GM23338 (cell line): Measurements from ENCODE around the gene NCSTN. TPM values are rescaled to one million over a fixed set of nuclear protein-coding genes. Genes with fewer than 3 reads are reported as not detected.

Experiments used
- ATAC-seq: fragments of 200-7000 bp; cut with Tn5 transposase; 3 replicates; pipeline ENCODE4 v1.9.1; 2020
- DNase-seq: peaks from one replicate; pipeline ENCODE4 v3.0.0-alpha.2; 2015; ENCODE audit warnings: low spot score
- H2AFZ ChIP-seq: fragments of 200-600 bp; sonication (generic); 2 replicates; pipeline ENCODE4 v1.8.0; 2016; ENCODE audit warnings: antibody characterized with exemption, mild to moderate bottlenecking, moderate library complexity
- H3F3A ChIP-seq: fragments of 200-600 bp; sonication (generic); replicated peaks from 2 replicates; pipeline ENCODE4 v1.8.0; 2017; ENCODE audit warnings: antibody characterized with exemption, mixed run types, low read depth
- H3K27ac ChIP-seq: fragments of 200-600 bp; sonication (generic); 2 replicates; pipeline ENCODE4 v1.6.1; 2016; ENCODE audit warnings: low read depth
- H3K27me3 ChIP-seq: fragments of 200-600 bp; sonication (generic); 2 replicates; pipeline ENCODE4 v1.8.0; 2016; ENCODE audit warnings: mild to moderate bottlenecking, mixed run types, moderate library complexity; ENCODE audit not compliant: insufficient read depth
- H3K36me3 ChIP-seq: fragments of 200-600 bp; sonication (generic); 2 replicates; pipeline ENCODE4 v1.8.0; 2016; ENCODE audit warnings: mild to moderate bottlenecking; ENCODE audit not compliant: insufficient read depth
- H3K4me1 ChIP-seq: fragments of 200-600 bp; sonication (generic); 2 replicates; pipeline ENCODE4 v1.8.0; 2016; ENCODE audit warnings: mild to moderate bottlenecking, moderate library complexity; ENCODE audit not compliant: insufficient read depth
- H3K4me2 ChIP-seq: fragments of 200-600 bp; sonication (generic); 2 replicates; pipeline ENCODE4 v1.7.1; 2017; ENCODE audit warnings: mixed run types
- H3K4me3 ChIP-seq: fragments of 200-600 bp; sonication (generic); 2 replicates; pipeline ENCODE4 v1.6.1; 2016; ENCODE audit warnings: mixed run types
- H3K79me2 ChIP-seq: fragments of 200-600 bp; sonication (generic); replicated peaks from 2 replicates; pipeline ENCODE4 v1.8.0; 2017; ENCODE audit warnings: mild to moderate bottlenecking; ENCODE audit not compliant: insufficient read depth
- H3K9me2 ChIP-seq: fragments of 200-600 bp; sonication (generic); 2 replicates; pipeline ENCODE4 v1.8.0; 2017; ENCODE audit not compliant: insufficient read depth
- H4K20me1 ChIP-seq: fragments of 200-600 bp; sonication (generic); replicated peaks from 2 replicates; pipeline ENCODE4 v1.8.0; 2017; ENCODE audit warnings: mild to moderate bottlenecking; ENCODE audit not compliant: insufficient read depth
- H3K27ac Mint-ChIP-seq: 2 replicates; pipeline ENCODE4 v1.8.0; 2020; ENCODE audit warnings: inconsistent platforms, mild to moderate bottlenecking, moderate library complexity, mixed read lengths
- H3K27me3 Mint-ChIP-seq: 3 replicates; pipeline ENCODE4 v1.8.0; 2022; ENCODE audit warnings: low read depth, mild to moderate bottlenecking, moderate library complexity, mixed read lengths, inconsistent platforms; ENCODE audit not compliant: insufficient read depth, poor library complexity
- H3K36me3 Mint-ChIP-seq: 3 replicates; pipeline ENCODE4 v1.8.0; 2021; ENCODE audit warnings: low read depth, mild to moderate bottlenecking, inconsistent platforms, moderate library complexity, mixed read lengths
- H3K4me1 Mint-ChIP-seq: 3 replicates; pipeline ENCODE4 v1.8.0; 2020; ENCODE audit warnings: mild to moderate bottlenecking, inconsistent platforms, mixed read lengths
- H3K4me3 Mint-ChIP-seq: 3 replicates; pipeline ENCODE4 v1.8.0; 2021; ENCODE audit warnings: moderate library complexity, mild to moderate bottlenecking, inconsistent platforms, mixed read lengths
- H3K9me3 Mint-ChIP-seq: 3 replicates; pipeline ENCODE4 v1.8.0; 2020; ENCODE audit warnings: moderate library complexity, mild to moderate bottlenecking, inconsistent platforms, mixed read lengths
- CREB1 ChIP-seq: fragments of 250-450 bp; sonication (Bioruptor Pico); IDR thresholded peaks from 2 replicates; pipeline ENCODE4 v1.5.0; 2020; ENCODE audit warnings: low read depth, mild to moderate bottlenecking, moderate library complexity
- EZH2 ChIP-seq: fragments of 200-600 bp; sonication (generic); IDR thresholded peaks from one replicate; pipeline ENCODE4 v1.8.0; 2017; ENCODE audit warnings: antibody characterized with exemption, mild to moderate bottlenecking, low read depth; ENCODE audit not compliant: unreplicated experiment
- EZH2phosphoT487 ChIP-seq: fragments of 200-600 bp; sonication (generic); IDR thresholded peaks from one replicate; pipeline ENCODE4 v1.8.1; 2018; ENCODE audit warnings: antibody characterized with exemption; ENCODE audit not compliant: unreplicated experiment
- JUNB ChIP-seq: IDR thresholded peaks from one replicate; pipeline ENCODE4 v1.6.1; 2016; ENCODE audit warnings: antibody characterized with exemption; ENCODE audit not compliant: unreplicated experiment
- NANOG ChIP-seq: IDR thresholded peaks from 2 replicates; pipeline ENCODE4 v1.6.1; 2016; ENCODE audit warnings: antibody characterized with exemption, borderline replicate concordance
- POLR2AphosphoS5 ChIP-seq: IDR thresholded peaks from 2 replicates; pipeline ENCODE4 v1.6.1; 2016; ENCODE audit warnings: antibody characterized with exemption, low read depth
- STAT1 ChIP-seq: IDR thresholded peaks from one replicate; pipeline ENCODE4 v1.6.1; 2016; ENCODE audit warnings: antibody characterized with exemption; ENCODE audit not compliant: unreplicated experiment
- ZNF114 ChIP-seq: fragments of 250-450 bp; sonication (Bioruptor Pico); IDR thresholded peaks from 2 replicates; pipeline ENCODE4 v1.5.0; 2020; ENCODE audit warnings: mild to moderate bottlenecking, moderate library complexity
- ZNF331 ChIP-seq: fragments of 250-450 bp; sonication (Bioruptor Pico); IDR thresholded peaks from 2 replicates; pipeline ENCODE4 v1.5.0; 2020; ENCODE audit warnings: low read depth, mild to moderate bottlenecking, moderate library complexity
- polyA plus RNA-seq: library from polyadenylated mRNA; unstranded; fragments of >200 nt; fragmentation: Nextera tagmentation; extraction: Ambion mirVana; gene quantifications from 2 replicates; pipeline ENCODE4 v1.2.1, GENCODE V29; 2016
- total RNA-seq: library from RNA; depleted of rRNA; stranded (reverse); fragments of >200 nt; shearing (Covaris generic); gene quantifications from 2 replicates; pipeline ENCODE4 v1.2.3, GENCODE V29; 2014
- TF ChIP-seq, protein P1 (sequence below): IDR thresholded peaks from one replicate; pipeline ENCODE4 v1.6.1; 2018; ENCODE audit warnings: antibody characterized with exemption; ENCODE audit not compliant: unreplicated experiment
- TF ChIP-seq, protein P2 (sequence below): IDR thresholded peaks from 2 replicates; pipeline ENCODE4 v1.6.1; 2016; ENCODE audit warnings: antibody characterized with exemption
- TF ChIP-seq, protein P3 (sequence below), 2 experiments: fragments of 200-600 bp in 1 of 2; sonication (generic) in 1 of 2; conservative IDR thresholded peaks; 2 replicates each; pipeline versions ENCODE4 v1.5.1 to v1.6.1; 2016 to 2017; ENCODE audit warnings: antibody characterized with exemption in 2 of 2, low read depth in 2 of 2, mild to moderate bottlenecking in 2 of 2, moderate library complexity in 1 of 2
- TF ChIP-seq, protein P4 (sequence below): fragments of 250-450 bp; sonication (Bioruptor Pico); IDR thresholded peaks from 2 replicates; pipeline ENCODE4 v1.5.0; 2020; ENCODE audit warnings: mild to moderate bottlenecking, moderate library complexity

The NCSTN gene
- total and polyA plus RNA-seq, 2 experiments from 2014 or later: 36.0 to 45.9 TPM

DNA sequence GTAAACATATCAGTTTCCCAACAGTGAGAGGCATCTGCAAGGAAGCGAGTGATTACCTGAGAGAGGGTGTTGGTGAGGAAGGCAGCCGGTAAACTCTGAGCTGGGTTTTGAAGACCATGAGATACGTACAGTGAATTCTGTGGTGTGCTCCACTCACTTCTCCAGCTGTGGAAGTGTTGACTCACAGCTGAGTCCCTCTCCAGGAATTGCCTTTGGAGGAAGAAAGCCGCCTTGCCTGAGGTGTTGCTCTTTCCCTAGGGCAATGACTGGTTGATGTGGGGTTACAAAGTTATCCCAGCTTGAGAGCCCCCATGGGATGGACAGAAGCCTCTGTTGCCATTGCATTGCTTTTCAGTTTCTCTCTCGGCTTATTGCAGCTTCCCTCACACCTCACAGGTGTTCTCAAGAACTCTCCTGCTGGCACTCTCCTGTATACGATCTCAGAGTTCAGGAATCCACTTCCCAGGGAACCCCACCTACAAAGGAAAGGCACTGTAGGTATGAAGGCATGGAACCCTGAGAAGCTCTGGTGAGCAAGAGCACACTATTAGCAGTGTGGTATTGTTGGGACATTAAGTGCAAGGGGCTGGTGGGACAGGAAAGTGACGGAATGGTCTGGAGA lies 34.5 kb downstream of the NCSTN start:
- no peak overlapping the region for H2AFZ ChIP-seq
- no peaks in the 10 kb centered on the region for H3K36me3 Mint-ChIP-seq
- H4K20me1 ChIP-seq: no peaks in the 10 kb centered on the region
- DNase-seq (peak; percentile 23), ATAC-seq (no peak)
- H3K4me3 Mint-ChIP-seq: no peak overlapping the region; the same call in 2 of the 3 replicates
- no peak overlapping the region for H3K27ac Mint-ChIP-seq
- no peaks in the 10 kb centered on the region for H3K79me2 ChIP-seq
- no peak overlapping the region for H3K4me2 ChIP-seq
- H3K9me2 ChIP-seq: no peaks in the 10 kb centered on the region
- H3K4me3 ChIP-seq: no peak overlapping the region
- no peak overlapping the region for H3K27ac ChIP-seq
- H3K27me3 Mint-ChIP-seq: peaks cover 12% of the 10 kb centered on the region
- no peaks in the 10 kb centered on the region for H3K36me3 ChIP-seq
- peaks cover 43% of the 10 kb centered on the region for H3K4me1 Mint-ChIP-seq
- H3K27me3 ChIP-seq: no peaks in the 10 kb centered on the region
- H3K4me1 ChIP-seq: peaks cover 29% of the 10 kb centered on the region
- TF ChIP-seq CREB1 (CRISPR knock-in tag) (no peak), ZNF114 (CRISPR knock-in tag) (no peak), JUNB (no peak), STAT1 (no peak), POLR2AphosphoS5 (no peak), EZH2 (no peak), ZNF331 (CRISPR knock-in tag) (no peak), EZH2phosphoT487 (no peak), NANOG (no peak)
- TF ChIP-seq, protein P1, sequence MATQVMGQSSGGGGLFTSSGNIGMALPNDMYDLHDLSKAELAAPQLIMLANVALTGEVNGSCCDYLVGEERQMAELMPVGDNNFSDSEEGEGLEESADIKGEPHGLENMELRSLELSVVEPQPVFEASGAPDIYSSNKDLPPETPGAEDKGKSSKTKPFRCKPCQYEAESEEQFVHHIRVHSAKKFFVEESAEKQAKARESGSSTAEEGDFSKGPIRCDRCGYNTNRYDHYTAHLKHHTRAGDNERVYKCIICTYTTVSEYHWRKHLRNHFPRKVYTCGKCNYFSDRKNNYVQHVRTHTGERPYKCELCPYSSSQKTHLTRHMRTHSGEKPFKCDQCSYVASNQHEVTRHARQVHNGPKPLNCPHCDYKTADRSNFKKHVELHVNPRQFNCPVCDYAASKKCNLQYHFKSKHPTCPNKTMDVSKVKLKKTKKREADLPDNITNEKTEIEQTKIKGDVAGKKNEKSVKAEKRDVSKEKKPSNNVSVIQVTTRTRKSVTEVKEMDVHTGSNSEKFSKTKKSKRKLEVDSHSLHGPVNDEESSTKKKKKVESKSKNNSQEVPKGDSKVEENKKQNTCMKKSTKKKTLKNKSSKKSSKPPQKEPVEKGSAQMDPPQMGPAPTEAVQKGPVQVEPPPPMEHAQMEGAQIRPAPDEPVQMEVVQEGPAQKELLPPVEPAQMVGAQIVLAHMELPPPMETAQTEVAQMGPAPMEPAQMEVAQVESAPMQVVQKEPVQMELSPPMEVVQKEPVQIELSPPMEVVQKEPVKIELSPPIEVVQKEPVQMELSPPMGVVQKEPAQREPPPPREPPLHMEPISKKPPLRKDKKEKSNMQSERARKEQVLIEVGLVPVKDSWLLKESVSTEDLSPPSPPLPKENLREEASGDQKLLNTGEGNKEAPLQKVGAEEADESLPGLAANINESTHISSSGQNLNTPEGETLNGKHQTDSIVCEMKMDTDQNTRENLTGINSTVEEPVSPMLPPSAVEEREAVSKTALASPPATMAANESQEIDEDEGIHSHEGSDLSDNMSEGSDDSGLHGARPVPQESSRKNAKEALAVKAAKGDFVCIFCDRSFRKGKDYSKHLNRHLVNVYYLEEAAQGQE: no peak
- TF ChIP-seq, protein P2, sequence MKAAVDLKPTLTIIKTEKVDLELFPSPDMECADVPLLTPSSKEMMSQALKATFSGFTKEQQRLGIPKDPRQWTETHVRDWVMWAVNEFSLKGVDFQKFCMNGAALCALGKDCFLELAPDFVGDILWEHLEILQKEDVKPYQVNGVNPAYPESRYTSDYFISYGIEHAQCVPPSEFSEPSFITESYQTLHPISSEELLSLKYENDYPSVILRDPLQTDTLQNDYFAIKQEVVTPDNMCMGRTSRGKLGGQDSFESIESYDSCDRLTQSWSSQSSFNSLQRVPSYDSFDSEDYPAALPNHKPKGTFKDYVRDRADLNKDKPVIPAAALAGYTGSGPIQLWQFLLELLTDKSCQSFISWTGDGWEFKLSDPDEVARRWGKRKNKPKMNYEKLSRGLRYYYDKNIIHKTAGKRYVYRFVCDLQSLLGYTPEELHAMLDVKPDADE: no peak
- TF ChIP-seq, protein P3, sequence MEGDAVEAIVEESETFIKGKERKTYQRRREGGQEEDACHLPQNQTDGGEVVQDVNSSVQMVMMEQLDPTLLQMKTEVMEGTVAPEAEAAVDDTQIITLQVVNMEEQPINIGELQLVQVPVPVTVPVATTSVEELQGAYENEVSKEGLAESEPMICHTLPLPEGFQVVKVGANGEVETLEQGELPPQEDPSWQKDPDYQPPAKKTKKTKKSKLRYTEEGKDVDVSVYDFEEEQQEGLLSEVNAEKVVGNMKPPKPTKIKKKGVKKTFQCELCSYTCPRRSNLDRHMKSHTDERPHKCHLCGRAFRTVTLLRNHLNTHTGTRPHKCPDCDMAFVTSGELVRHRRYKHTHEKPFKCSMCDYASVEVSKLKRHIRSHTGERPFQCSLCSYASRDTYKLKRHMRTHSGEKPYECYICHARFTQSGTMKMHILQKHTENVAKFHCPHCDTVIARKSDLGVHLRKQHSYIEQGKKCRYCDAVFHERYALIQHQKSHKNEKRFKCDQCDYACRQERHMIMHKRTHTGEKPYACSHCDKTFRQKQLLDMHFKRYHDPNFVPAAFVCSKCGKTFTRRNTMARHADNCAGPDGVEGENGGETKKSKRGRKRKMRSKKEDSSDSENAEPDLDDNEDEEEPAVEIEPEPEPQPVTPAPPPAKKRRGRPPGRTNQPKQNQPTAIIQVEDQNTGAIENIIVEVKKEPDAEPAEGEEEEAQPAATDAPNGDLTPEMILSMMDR (conservative IDR thresholded peaks at IDR 0.05; ENCODE audit: low read depth in 2 of 2): no peak
- TF ChIP-seq, protein P4, sequence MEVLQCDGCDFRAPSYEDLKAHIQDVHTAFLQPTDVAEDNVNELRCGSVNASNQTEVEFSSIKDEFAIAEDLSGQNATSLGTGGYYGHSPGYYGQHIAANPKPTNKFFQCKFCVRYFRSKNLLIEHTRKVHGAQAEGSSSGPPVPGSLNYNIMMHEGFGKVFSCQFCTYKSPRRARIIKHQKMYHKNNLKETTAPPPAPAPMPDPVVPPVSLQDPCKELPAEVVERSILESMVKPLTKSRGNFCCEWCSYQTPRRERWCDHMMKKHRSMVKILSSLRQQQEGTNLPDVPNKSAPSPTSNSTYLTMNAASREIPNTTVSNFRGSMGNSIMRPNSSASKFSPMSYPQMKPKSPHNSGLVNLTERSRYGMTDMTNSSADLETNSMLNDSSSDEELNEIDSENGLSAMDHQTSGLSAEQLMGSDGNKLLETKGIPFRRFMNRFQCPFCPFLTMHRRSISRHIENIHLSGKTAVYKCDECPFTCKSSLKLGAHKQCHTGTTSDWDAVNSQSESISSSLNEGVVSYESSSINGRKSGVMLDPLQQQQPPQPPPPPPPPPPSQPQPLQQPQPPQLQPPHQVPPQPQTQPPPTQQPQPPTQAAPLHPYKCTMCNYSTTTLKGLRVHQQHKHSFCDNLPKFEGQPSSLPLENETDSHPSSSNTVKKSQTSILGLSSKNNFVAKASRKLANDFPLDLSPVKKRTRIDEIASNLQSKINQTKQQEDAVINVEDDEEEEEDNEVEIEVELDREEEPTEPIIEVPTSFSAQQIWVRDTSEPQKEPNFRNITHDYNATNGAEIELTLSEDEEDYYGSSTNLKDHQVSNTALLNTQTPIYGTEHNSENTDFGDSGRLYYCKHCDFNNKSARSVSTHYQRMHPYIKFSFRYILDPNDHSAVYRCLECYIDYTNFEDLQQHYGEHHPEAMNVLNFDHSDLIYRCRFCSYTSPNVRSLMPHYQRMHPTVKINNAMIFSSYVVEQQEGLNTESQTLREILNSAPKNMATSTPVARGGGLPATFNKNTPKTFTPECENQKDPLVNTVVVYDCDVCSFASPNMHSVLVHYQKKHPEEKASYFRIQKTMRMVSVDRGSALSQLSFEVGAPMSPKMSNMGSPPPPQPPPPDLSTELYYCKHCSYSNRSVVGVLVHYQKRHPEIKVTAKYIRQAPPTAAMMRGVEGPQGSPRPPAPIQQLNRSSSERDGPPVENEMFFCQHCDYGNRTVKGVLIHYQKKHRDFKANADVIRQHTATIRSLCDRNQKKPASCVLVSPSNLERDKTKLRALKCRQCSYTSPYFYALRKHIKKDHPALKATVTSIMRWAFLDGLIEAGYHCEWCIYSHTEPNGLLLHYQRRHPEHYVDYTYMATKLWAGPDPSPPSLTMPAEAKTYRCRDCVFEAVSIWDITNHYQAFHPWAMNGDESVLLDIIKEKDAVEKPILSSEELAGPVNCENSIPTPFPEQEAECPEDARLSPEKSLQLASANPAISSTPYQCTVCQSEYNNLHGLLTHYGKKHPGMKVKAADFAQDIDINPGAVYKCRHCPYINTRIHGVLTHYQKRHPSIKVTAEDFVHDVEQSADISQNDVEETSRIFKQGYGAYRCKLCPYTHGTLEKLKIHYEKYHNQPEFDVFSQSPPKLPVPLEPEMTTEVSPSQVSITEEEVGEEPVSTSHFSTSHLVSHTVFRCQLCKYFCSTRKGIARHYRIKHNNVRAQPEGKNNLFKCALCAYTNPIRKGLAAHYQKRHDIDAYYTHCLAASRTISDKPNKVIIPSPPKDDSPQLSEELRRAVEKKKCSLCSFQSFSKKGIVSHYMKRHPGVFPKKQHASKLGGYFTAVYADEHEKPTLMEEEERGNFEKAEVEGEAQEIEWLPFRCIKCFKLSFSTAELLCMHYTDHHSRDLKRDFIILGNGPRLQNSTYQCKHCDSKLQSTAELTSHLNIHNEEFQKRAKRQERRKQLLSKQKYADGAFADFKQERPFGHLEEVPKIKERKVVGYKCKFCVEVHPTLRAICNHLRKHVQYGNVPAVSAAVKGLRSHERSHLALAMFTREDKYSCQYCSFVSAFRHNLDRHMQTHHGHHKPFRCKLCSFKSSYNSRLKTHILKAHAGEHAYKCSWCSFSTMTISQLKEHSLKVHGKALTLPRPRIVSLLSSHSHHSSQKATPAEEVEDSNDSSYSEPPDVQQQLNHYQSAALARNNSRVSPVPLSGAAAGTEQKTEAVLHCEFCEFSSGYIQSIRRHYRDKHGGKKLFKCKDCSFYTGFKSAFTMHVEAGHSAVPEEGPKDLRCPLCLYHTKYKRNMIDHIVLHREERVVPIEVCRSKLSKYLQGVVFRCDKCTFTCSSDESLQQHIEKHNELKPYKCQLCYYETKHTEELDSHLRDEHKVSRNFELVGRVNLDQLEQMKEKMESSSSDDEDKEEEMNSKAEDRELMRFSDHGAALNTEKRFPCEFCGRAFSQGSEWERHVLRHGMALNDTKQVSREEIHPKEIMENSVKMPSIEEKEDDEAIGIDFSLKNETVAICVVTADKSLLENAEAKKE (CRISPR knock-in tag): no peak
- H3K9me3 Mint-ChIP-seq: no peaks in the 10 kb centered on the region
- 0 out of 2 replicates have a peak, but pooled peaks cover 5% of the 10 kb centered on the region for H3F3A ChIP-seq
